Upper lobe of left lung (tissue), 4 donors: ENCODE results near the gene GARNL3.

Source experiments
- POLR2A ChIP-seq, 4 donors: fragments of 450-650 bp; IDR thresholded peaks; one replicate each; pipeline ENCODE4 v1.5.1; 2016 to 2017; ENCODE audit warnings: antibody characterized with exemption in 4 of 4, mild to moderate bottlenecking in 2 of 4
- TF ChIP-seq, protein P1 (sequence below), 6 experiments: fragments of 450-650 bp in 4 of 6; fragments of 200-600 bp in 2 of 6; sonication (generic) in 2 of 6; IDR thresholded peaks; one replicate each; pipeline ENCODE4 v1.5.1; 2016 to 2019; ENCODE audit warnings: antibody characterized with exemption in 6 of 6

DNA sequence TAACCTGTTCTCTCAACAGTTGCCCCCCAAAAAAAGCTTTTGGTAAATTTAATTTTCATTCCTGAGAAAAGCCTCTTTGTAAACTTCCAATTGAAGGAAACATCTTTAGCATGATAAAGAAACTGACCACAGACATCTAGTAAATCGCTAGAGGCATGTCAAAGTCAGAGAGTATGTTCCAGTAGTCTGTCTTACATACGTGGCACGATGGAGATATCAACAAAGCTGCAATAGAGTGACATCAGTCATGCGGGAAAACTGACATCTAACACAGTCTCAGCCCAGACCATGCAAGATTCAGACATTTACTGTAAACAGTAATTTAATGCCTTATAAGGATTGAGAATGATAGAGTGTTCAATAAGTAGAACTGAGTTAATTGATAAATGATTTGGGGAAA, 45.1 kb downstream of the GARNL3 start:
- TF ChIP-seq, protein P1, sequence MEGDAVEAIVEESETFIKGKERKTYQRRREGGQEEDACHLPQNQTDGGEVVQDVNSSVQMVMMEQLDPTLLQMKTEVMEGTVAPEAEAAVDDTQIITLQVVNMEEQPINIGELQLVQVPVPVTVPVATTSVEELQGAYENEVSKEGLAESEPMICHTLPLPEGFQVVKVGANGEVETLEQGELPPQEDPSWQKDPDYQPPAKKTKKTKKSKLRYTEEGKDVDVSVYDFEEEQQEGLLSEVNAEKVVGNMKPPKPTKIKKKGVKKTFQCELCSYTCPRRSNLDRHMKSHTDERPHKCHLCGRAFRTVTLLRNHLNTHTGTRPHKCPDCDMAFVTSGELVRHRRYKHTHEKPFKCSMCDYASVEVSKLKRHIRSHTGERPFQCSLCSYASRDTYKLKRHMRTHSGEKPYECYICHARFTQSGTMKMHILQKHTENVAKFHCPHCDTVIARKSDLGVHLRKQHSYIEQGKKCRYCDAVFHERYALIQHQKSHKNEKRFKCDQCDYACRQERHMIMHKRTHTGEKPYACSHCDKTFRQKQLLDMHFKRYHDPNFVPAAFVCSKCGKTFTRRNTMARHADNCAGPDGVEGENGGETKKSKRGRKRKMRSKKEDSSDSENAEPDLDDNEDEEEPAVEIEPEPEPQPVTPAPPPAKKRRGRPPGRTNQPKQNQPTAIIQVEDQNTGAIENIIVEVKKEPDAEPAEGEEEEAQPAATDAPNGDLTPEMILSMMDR (IDR thresholded peaks at IDR 0.05): no peak
- no peak for TF ChIP-seq POLR2A (IDR thresholded peaks at IDR 0.05)
